ENCODE data around the gene SREBF2.

- TF ChIP-seq CTCF (IDR thresholded peaks at IDR 0.05; ENCODE audit: extremely low read depth in 1 of 2, insufficient read depth in 1 of 2, low read depth in 1 of 2, low read length in 2 of 2) (no peak), EZH2 (IDR thresholded peaks at IDR 0.05; ENCODE audit: borderline replicate concordance, low read depth, low read length, severe bottlenecking) (no peak), POLR2A (IDR thresholded peaks at IDR 0.05; ENCODE audit: low read depth, low read length) (no peak), MYC (IDR thresholded peaks at IDR 0.05; ENCODE audit: low read depth, low read length) (no peak)
Observed at GRCh38 chr22:41846268-41846987, 13.5 kb downstream of the SREBF2 start.

All from endothelial cell of umbilical vein (primary cell).